ENCODE data around the gene ARHGDIA. TPM values are rescaled to one million over a fixed set of nuclear protein-coding genes. Genes with fewer than 3 reads are reported as not detected.

Gene ARHGDIA
- total and polyA plus RNA-seq, 2 of the 8 experiments (the other 6 are each of a cell fraction or from before 2014, with no cell fraction given) = 62.4 to 217 TPM

DNA sequence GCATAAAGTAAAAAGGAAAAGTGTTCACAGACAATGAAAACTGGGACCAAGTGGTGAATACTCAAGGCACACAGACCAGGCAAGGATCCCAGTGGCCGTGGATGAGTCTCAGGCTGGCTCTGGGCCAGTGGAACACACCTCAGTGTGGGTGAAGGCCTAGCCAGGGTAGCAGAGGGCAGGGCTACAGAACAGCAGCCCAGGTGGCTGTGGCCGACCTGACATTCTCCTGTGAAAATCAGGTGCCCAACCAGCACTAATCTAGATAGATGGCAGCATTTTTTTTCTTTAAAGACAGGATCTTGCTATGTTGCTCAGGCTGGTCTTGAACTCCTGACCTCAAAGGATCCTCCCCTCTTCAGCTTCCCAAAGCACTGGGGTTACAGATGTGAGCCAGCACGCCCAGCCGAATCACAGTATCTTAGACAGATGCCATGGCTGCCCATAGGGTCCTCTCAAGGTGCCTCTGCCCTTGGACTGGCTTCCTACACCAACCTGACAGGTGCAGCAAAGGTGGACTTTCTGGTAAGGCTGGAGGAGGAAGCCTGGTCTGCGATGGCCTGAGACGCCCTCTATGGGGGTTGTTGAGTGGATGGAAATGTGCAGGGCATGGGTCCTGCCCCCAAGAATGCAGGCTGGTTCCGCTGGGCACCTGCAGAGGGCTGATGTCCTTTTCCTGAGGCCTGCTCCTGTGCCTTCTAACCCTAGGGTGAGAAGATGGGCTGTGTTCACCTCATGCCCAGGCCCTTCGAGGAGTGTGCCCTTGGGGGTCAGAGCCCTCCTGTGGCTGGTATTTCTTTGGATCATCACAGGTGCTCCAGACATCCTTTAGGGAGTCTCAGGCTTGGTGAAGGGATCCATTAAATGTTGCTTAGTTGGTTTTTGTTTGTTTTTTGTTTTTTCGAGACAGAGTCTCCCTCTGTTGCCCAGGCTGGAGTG, 7.0 kb downstream of the ARHGDIA start:
- Histone ChIP-seq H3K18ac (ENCODE audit: extremely low read depth, low read length) (no peak overlapping the region), H3K9me3 (ENCODE audit: insufficient read depth in 2 of 2, low read depth in 1 of 2, low read length in 1 of 2) (no peaks in the 10 kb centered on the region), H2AK5ac (ENCODE audit: low read depth, low read length) (no peak overlapping the region), H3K23ac (ENCODE audit: insufficient read length) (no peak overlapping the region), H4K8ac (ENCODE audit: extremely low read depth, insufficient read depth, low read length) (no peak overlapping the region), H3K14ac (ENCODE audit: insufficient read length) (no peak overlapping the region), H3K4me1 (replicated peaks in 1 of 4; ENCODE audit: control insufficient read depth in 3 of 4, insufficient read depth in 4 of 4, low read length in 3 of 4) (peaks cover 0 to 21% (median 15%) of the 10 kb centered on the region in 4 experiments; a peak in 6 of 7 replicates), H4K91ac (replicated peaks; ENCODE audit: insufficient read length, low read length) (no peak overlapping the region), H3K4me3 (ENCODE audit: extremely low read depth in 1 of 4, insufficient read depth in 2 of 4, low read depth in 3 of 4, low read length in 4 of 4) (no peak overlapping the region), H3K27me3 (replicated peaks in 1 of 4; ENCODE audit: control insufficient read depth in 3 of 4, extremely low read depth in 1 of 4, insufficient read depth in 3 of 4, low read length in 3 of 4) (no peaks in the 10 kb centered on the region), H3K4me2 (ENCODE audit: insufficient read depth in 1 of 2, low read depth in 2 of 2, low read length in 2 of 2) (no peak overlapping the region), H3K56ac (replicated peaks; ENCODE audit: insufficient read length, low read depth, low read length) (no peak overlapping the region), H3K23me2 (ENCODE audit: low read depth, low read length) (peaks cover 8% of the 10 kb centered on the region), H3K27ac (ENCODE audit: low read depth, low read length) (no peak overlapping the region), H2BK12ac (ENCODE audit: low read depth, low read length) (no peak overlapping the region), H2BK120ac (replicated peaks; ENCODE audit: low read depth, low read length) (no peak overlapping the region), H3K4ac (replicated peaks; ENCODE audit: insufficient read length, low read depth, low read length) (no peak overlapping the region), H3K9ac (replicated peaks in 1 of 4; ENCODE audit: extremely low read depth in 1 of 4, low read depth in 3 of 4, low read length in 3 of 4) (peak overlapping the region in 1 of 4 experiments; percentile 22; a peak in 1 of 7 replicates), H2AFZ (ENCODE audit: low read length) (no peak overlapping the region), H2BK20ac (ENCODE audit: low read length) (no peak overlapping the region), H3K79me2 (ENCODE audit: control insufficient read depth in 1 of 2, insufficient read depth in 2 of 2, low read length in 2 of 2) (peaks cover 8 to 38% of the 10 kb centered on the region in 2 experiments), H4K5ac (ENCODE audit: insufficient read length, low read depth, low read length) (no peak overlapping the region), H3K36me3 (ENCODE audit: control insufficient read depth in 2 of 4, insufficient read depth in 4 of 4, low read length in 3 of 4) (peaks cover 2 to 28% (median 9%) of the 10 kb centered on the region in 4 experiments; a peak in 4 of 8 replicates), H4K20me1 (replicated peaks in 1 of 2; ENCODE audit: control insufficient read depth in 1 of 2, insufficient read depth in 2 of 2, low read length in 2 of 2) (peaks cover 10 to 41% of the 10 kb centered on the region in 2 experiments), H2BK5ac (ENCODE audit: low read depth, low read length) (no peak overlapping the region), H3K79me1 (ENCODE audit: low read depth, low read length) (peaks cover 5% of the 10 kb centered on the region), H2BK15ac (ENCODE audit: low read length) (no peak overlapping the region)
- ChIA-PET POLR2A (ENCODE audit: partially characterized antibody) (interaction anchor here (1.0 to 3.4 kb wide), 11 partner anchors 8 to 305 kb away, joined by 3 to 18 read pairs (median 5); partner anchors contain the start of gene MCRIP1), CTCF (ENCODE audit: partially characterized antibody) (interaction anchor here (0.6 to 1.9 kb wide), 6 partner anchors 57 to 166 kb away, joined by 3 to 4 read pairs (median 3); no protein-coding TSS in a partner anchor)
- WGBS, 2 experiments (ENCODE audit: extremely low coverage in 1 of 2, insufficient coverage in 1 of 2, insufficient read length in 1 of 2, insufficient replicate concordance in 2 of 2, low coverage in 1 of 2, low lambda C conversion rate in 2 of 2, missing lambda C conversion rate in 1 of 2) = 90% methylated on average over 9 of the region's 9 CpGs; no CpG with 5 or more reads in 1 of the 2 experiments
- DNase-seq (ENCODE audit: low read depth in 1 of 2, low spot score in 2 of 2) (no peak), FAIRE-seq (no peak)
- no peak for TF ChIP-seq RFX5 (IDR thresholded peaks at IDR 0.05; ENCODE audit: borderline replicate concordance, low read depth, low read length)
- TF ChIP-seq SIN3A (conservative IDR thresholded peaks at IDR 0.05 in 1 of 2, IDR thresholded peaks at IDR 0.05 in 1 of 2; ENCODE audit: low read depth in 1 of 2, low read length in 2 of 2) = no peak
- TF ChIP-seq EP300 (IDR thresholded peaks at IDR 0.05; ENCODE audit: borderline replicate concordance in 1 of 2, low read depth in 2 of 2, low read length in 2 of 2) = no peak
- TF ChIP-seq, protein P1, sequence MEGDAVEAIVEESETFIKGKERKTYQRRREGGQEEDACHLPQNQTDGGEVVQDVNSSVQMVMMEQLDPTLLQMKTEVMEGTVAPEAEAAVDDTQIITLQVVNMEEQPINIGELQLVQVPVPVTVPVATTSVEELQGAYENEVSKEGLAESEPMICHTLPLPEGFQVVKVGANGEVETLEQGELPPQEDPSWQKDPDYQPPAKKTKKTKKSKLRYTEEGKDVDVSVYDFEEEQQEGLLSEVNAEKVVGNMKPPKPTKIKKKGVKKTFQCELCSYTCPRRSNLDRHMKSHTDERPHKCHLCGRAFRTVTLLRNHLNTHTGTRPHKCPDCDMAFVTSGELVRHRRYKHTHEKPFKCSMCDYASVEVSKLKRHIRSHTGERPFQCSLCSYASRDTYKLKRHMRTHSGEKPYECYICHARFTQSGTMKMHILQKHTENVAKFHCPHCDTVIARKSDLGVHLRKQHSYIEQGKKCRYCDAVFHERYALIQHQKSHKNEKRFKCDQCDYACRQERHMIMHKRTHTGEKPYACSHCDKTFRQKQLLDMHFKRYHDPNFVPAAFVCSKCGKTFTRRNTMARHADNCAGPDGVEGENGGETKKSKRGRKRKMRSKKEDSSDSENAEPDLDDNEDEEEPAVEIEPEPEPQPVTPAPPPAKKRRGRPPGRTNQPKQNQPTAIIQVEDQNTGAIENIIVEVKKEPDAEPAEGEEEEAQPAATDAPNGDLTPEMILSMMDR (IDR thresholded peaks at IDR 0.05; ENCODE audit: control extremely low read depth in 1 of 3, insufficient read depth in 1 of 3, low read depth in 1 of 3, low read length in 3 of 3) = peak; percentile 7 to 27 (median 25)
- TF ChIP-seq BCL11A (IDR thresholded peaks at IDR 0.05; ENCODE audit: low read depth in 2 of 2, low read length in 2 of 2) = no peak
- no peak for TF ChIP-seq BACH1 (IDR thresholded peaks at IDR 0.05; ENCODE audit: low read length)
- no peak for TF ChIP-seq RNF2 (IDR thresholded peaks at IDR 0.05; ENCODE audit: borderline replicate concordance, low read depth, low read length, missing control alignments, poor library complexity, severe bottlenecking)
